Uterus (tissue), 2 donors: ENCODE results near the gene OR9G4.

Experiments
- POLR2A ChIP-seq, 2 donors: fragments of 450-650 bp; IDR thresholded peaks; one replicate each; pipeline ENCODE4 v1.6.1; 2016; ENCODE audit warnings: antibody characterized with exemption in 2 of 2, mild to moderate bottlenecking in 1 of 2, moderate library complexity in 1 of 2
- TF ChIP-seq, protein P1 (sequence below), 4 experiments: fragments of 200-600 bp in 2 of 4; fragments of 450-650 bp in 2 of 4; sonication (generic) in 2 of 4; IDR thresholded peaks; one replicate each; pipeline ENCODE4 v1.5.1; 2016 to 2019; ENCODE audit warnings: antibody characterized with exemption in 4 of 4, mild to moderate bottlenecking in 2 of 4, moderate library complexity in 1 of 4

DNA sequence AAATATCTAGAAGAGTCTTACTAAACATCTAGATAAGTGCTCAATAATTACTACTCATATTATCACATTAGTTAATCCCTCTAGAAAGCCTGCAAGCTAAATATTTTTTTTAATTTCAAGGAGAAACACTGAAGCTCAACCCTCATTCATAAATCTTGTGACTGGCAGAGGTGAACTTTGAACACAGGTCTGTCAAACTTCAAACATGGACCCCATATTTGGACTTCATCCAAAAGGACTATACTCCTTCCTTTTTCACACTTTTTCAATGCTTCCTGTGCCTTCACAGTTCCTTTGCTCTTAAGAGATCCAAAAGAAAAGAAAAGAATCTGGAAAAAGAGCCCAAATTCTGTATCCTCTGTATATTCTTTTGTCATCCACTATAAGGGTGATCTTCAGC, 28.3 kb upstream of the OR9G4 start:
- TF ChIP-seq, protein P1, sequence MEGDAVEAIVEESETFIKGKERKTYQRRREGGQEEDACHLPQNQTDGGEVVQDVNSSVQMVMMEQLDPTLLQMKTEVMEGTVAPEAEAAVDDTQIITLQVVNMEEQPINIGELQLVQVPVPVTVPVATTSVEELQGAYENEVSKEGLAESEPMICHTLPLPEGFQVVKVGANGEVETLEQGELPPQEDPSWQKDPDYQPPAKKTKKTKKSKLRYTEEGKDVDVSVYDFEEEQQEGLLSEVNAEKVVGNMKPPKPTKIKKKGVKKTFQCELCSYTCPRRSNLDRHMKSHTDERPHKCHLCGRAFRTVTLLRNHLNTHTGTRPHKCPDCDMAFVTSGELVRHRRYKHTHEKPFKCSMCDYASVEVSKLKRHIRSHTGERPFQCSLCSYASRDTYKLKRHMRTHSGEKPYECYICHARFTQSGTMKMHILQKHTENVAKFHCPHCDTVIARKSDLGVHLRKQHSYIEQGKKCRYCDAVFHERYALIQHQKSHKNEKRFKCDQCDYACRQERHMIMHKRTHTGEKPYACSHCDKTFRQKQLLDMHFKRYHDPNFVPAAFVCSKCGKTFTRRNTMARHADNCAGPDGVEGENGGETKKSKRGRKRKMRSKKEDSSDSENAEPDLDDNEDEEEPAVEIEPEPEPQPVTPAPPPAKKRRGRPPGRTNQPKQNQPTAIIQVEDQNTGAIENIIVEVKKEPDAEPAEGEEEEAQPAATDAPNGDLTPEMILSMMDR (IDR thresholded peaks at IDR 0.05) = no peak
- no peak for TF ChIP-seq POLR2A (IDR thresholded peaks at IDR 0.05)
